ENCODE results near the gene ESPN.

ESPN gene

GRCh38 chr1:6501279-6501813 lies 76.8 kb downstream of the ESPN start:
- DNase-seq = no peak

DNA sequence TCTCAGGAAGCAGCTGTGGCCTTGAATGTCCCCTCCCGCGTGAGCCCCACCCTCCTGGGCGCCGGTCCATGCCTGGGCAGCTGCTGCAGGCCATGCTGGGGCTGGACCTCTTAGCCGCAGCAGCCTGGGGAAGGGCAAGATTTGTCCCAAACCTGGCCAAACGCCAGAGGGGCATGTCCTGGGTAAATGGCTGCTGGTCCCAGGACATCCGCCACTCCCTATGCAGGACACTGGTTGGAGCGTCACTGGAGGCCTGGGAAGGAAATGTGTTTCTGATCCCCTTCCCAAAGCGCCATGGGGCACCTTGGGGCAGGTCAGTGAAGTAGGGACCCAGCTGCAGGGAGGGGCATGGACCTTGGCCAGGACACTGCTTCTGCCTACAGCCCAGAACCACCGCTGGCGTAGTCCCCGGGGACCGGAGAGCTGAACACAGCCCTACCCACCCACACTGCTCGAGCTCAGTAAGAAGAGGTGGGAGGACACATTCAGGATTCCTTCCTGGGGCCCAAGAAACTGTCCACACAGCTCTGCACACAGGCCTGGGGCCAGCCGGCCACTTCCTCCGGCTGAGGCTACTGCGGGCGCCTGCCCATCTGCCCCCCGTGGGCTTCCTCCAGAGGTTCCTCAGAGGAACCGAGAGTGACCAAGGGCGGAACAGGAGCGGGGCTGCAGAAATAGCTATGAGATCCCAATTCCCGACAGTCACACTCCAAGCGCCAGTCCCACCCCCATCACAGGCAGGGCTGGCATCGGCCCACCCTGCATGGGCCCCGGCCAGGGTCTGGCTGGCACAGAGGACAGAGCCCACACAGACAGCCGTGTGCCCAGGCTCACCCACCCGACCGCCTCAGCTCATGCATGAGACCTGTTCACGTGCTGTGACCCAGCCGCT lies 77.7 kb downstream of the ESPN start:
- no peak for DNase-seq

GRCh38 chr1:6503884-6504602 lies 79.5 kb downstream of the ESPN start:
- no peak for DNase-seq

- DNase-seq = no peak
Observed at GRCh38 chr1:6504887-6505286, 80.3 kb downstream of the ESPN start.

GRCh38 chr1:6505367-6506209 lies 81.0 kb downstream of the ESPN start:
- DNase-seq = no peak

GRCh38 chr1:6506210-6507036 lies 81.8 kb downstream of the ESPN start:
- no peak for DNase-seq

GRCh38 chr1:6507037-6507428 lies 82.5 kb downstream of the ESPN start:
- DNase-seq = no peak

- no peak for DNase-seq
Observed at GRCh38 chr1:6507461-6507911, 82.9 kb downstream of the ESPN start.

GRCh38 chr1:6508154-6508815 lies 83.7 kb downstream of the ESPN start:
- DNase-seq = no peak

DNA sequence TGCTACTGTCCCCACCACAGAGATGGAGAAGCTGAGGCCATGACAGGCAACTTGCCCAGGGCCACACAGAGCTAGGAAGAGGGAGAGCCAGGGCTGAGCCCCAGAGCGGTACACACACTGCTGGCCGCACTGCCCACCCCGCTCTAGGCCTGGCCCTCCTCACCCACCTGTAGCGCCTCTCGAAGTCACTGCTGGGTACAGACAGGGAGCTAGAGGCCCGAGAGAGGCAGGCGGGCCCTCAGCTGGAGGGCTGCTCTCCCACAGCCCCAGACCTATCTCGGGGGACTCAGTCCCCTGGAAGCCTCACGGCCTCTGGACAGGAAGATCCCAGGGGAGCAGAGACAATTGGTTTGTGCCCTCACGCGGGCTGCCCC lies 84.2 kb downstream of the ESPN start:
- DNase-seq = no peak

DNA sequence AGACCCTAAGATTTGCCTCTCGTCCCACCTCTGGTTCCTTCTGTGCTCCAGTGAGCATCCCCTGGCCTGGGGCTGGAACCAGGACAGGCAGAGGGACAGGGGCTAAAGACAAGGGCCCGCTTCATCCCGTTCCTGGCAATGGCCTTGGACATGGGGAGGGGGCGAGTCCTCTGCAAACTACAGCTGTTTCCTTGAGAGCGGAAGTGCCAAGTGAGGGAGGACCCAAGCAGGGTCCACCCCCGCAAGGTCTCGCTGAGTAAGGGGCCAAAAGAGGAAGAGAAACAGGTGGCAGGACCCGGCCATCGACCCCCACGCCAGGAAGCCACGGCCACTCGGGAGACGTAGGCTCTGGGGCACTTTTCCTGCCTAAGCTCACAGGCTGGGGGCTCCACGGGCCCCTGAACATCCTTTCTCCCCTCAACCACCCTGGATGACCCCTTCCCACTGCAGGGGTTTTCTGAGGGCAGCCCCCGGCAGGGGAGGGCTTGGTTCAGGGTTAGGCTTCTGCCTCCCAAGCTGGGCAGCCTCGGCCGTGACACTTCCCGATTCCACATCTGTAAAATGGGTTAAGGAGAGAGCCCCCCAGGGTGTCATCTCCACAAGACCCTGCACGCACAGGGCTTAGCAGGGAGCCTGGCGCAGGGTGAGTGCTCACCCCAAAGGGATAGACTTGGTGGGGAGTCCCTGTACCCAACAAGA lies 84.8 kb downstream of the ESPN start:
- no peak for DNase-seq

DNA sequence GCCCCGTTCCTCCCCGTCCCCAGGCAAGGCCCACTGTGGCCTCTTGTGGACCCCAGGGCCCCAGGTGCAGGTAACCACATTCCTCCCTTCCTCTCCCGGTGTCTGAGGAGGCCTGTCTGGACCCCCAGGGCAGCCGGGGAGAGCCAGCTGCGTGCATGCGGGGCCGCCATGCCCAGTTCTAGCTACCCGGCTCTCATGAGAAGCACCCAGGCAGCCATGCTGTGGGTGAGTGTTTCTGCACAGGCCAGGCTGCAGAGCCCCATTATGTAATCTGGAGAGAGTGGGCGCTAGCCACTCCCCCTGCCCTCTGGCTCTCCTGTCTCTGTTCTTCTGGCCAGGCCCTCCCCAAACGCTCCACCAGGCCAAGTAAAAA lies 85.3 kb downstream of the ESPN start:
- DNase-seq = no peak

GRCh38 chr1:6510493-6510892 lies 85.9 kb downstream of the ESPN start:
- no peak for DNase-seq
